HG02588 (cell line): ENCODE data around the gene FAM110D.

ENCODE experiments used
- ATAC-seq: cut with Tn5 transposase; IDR thresholded peaks from one replicate; pipeline ENCODE4 v1.9.1; 2021; ENCODE audit warnings: mild to moderate bottlenecking, moderate library complexity; ENCODE audit not compliant: unreplicated experiment

FAM110D gene

GRCh38 chr1:26158908-26159742 is at the start of gene FAM110D:
TSS of gene FAM110D (plus strand) at chr1:26159079. CDS start at chr1:26161292, 2,213 bp downstream.
- ATAC-seq, result no peak

- no peak for ATAC-seq
Observed at GRCh38 chr1:26109229-26110164, 49.4 kb upstream of the FAM110D start.

- ATAC-seq, result peak; percentile 41
Observed at GRCh38 chr1:26110731-26111529, 47.9 kb upstream of the FAM110D start.

DNA sequence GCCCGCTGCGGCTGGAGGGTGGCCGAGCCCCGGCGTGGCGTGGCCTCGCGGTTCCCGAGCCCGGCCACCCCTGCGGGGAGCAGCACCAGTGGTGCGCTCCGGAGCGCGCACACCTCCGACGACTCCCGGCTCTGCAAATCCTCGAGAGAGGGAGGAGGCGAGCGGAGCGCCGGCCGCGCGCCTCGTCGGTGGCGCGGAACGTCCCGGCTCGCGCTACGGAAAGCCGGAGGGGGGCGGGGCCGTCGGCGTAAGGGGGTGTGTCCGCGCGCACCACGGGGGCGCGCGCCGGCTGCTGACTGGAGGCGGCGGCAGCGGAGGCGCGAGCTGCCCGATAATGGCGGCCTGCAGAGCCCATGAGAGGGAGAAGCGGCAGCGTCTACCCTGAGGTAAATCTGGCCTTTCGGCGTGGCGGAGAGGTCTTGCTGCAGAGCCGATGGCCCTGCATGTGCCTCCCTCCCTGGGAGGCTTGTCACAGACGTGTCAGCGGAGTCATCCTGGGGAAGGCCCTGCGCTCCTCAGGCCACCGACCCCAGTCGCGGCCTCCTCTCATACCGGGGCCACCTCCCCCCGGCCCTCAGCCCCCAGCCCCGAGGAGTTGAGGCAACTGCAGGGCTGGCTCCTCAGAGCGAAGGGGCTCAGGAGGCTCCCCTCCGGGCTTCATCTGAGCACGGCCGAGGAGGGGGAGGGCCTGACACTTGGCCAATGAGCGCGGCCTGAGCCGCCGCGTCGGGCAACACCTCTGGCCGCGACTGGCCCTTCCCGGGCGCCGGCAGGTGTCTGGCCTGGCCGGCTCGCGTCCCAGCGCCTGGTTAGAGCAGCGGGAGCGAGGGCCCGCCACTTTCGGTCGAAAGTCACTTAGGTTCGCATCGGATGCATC is 47.1 kb upstream of the FAM110D start, which contains the start of gene PDIK1L:
Gene PDIK1L (plus strand): TSS at position 295 of the 877 bp plus-strand sequence. CDS start 2,485 bp downstream, outside the sequence.
- peak; percentile 72 for ATAC-seq

DNA sequence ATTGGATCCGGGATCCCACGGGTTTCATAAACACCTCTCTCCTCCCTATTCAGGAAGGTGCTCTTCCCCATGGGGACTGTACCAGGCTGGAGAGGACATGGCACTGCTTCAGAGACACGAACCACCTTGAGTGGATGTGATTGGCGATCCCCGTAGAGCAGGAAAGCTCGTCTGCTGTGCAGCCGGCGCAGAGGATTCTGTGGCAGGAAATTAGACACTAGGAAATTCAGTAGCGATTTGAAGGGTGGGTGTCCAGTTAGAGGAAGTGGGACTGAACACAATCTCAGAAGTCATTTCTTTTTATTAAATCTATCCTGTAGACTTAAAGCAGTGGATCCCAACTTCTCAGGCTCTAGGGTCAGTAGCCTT is 46.5 kb upstream of the FAM110D start:
- peak; percentile 1 for ATAC-seq

DNA sequence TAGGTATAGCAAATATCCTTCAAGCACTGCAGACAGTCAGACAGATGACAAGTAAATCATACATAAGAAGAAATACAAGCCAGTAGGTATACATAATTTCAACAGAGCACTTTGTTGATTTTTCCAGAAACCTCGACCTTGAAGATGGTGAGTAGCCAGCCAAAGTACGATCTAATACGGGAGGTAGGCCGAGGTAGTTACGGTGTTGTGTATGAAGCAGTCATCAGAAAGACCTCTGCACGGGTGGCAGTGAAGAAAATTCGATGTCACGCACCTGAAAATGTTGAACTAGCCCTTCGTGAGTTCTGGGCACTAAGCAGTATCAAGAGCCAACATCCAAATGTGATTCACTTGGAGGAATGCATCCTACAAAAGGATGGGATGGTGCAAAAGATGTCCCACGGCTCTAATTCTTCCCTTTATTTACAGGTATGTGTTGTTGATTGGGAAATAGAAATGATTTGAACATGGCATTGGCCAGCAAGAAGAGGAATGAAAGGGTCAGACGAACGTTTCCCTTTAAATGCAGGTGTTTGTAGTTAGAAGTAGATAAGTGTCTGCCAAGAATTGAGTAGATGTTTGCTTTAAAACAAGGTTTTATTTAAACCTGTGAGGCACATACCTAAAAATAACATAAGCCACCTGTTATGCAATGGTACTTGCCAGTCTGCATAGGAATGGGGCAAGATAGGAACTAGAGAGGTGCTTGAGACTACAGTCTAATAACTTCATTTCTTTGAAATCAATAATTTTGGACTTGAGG is 44.5 kb upstream of the FAM110D start:
- ATAC-seq, result no peak

DNA sequence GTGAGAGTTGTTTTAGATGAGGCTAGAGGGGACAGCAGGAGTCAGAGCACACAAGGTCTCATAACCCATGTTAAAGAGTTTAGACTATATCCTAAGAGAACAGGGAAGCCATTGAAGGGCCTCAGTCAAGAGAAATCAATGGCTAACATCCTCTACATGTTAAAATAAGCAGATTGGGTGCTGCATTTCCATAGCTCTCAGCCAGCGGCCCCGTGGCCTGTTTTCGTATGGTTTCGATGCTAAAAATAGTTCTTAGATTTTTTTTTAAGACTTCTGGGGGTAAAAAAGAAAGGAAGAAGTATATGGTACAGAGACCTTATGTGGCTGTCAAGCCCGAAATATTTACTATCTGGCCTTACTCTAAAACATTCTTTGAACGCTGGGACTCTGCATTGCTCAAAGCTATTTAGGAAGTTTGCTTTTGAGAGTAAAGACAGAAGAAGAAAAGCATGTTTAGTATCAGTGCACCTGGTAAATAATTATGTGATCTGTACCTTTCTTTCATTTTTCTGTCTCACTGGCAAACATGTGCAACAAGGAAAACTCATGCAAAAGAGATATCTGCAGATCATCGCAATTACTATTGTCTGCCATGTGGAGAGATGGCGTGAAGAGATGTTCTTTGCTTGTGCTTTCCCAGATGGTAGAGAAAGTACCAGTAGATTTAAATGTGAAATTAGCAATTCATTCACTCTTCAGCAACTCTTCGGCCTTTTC is 38.8 kb upstream of the FAM110D start:
- no peak for ATAC-seq

DNA sequence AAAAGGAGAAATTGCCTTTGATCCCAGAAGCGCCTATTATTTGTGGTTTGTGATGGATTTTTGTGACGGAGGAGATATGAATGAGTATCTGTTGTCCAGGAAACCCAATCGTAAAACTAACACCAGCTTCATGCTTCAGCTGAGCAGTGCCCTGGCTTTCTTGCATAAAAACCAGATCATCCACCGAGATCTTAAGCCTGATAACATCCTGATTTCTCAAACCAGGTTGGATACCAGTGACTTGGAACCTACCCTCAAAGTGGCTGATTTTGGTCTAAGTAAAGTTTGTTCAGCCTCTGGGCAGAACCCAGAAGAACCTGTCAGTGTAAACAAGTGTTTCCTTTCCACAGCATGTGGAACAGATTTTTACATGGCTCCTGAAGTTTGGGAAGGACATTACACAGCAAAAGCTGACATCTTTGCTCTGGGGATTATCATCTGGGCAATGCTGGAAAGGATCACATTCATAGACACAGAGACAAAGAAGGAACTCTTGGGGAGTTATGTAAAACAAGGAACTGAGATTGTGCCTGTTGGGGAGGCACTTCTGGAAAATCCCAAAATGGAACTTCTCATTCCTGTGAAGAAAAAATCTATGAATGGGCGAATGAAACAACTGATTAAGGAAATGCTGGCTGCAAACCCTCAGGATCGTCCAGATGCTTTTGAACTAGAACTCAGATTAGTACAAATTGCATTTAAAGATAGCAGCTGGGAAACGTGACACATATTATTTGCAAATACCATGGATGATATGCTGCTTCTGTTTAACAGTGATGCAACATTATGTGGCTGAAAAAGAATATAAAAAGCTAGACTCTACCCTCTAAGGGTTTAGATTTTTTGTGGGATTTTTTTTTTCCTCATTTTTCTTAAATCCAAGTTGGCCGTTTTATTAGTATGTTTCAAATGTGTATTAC is 36.8 kb upstream of the FAM110D start:
- ATAC-seq, result no peak

DNA sequence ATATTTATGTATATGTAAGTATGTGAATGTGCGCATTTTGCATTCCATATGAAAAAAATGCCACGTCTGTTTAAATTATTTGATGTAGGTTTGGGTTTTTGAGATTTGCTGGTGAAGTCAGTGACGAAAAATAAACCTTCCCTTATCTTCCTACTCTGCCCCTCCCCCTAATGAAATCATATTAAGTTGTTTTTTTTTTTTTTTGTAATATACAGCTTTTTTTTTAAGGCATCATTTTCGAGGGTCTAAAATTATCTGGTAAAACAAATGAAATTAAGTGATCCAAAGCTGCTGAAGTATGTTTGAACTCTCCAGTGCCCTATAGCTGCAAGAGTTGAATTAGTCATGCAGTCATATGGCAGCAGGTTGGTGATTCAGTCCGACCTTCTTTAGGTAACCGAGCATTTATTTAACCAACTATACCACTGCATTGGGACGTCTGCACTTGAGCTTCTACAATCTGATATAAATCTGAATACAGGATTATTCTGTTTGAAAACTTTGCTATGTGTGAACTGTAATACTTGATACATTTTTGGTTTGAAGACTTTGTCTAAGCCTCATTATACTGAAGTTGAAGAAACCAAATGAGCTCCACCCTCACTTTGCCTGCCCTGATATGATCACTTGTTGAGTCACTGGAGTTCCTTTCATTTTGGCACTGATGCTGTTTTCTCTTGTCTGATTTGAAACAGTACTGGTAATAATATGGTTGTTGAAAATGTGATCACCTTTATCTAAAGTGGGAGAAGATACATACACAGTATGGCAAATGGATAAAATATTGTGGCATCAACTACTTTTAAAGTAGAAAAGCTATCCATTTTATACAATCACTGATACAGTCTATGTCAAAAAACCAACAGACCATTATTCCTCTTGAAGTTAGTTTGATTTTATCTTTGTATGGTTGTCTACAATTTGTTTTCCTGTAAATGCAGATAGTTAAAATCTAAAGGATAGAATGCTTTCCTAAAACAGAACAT is 35.6 kb upstream of the FAM110D start:
- ATAC-seq, result no peak

- ATAC-seq, result no peak
Observed at GRCh38 chr1:26124418-26125331, 34.2 kb upstream of the FAM110D start.

DNA sequence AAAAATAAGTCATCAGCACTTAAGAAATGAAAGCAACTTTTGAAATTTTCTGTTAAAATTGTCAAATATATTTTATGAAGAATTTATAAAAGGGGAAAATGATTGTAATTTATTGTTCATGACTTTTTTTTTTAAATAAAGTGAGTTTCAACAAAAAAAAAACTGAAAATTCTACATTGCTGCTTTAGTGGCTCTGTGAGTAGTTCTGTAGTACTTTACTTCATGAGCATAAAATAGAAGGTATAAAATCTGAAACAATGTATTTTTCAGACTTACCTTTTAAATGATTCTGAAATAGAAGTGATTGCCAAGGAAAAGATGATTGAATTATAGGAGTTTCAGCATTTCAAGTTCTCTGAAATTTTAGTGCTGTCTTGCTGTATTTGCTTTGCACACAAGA is 33.5 kb upstream of the FAM110D start:
- no peak for ATAC-seq

- ATAC-seq, result no peak
Observed at GRCh38 chr1:26125946-26126320, 32.9 kb upstream of the FAM110D start.

- ATAC-seq, result no peak
Observed at GRCh38 chr1:26126321-26127084, 32.4 kb upstream of the FAM110D start.
